Measurements from ENCODE around the gene VPS29. TPM values are rescaled to one million over a fixed set of nuclear protein-coding genes. Genes with fewer than 3 reads are reported as not detected.

The VPS29 gene
- total and polyA plus RNA-seq, 2 of the 8 experiments (the other 6 are each of a cell fraction or from before 2014, with no cell fraction given): 59.0 to 74.6 TPM

DNA sequence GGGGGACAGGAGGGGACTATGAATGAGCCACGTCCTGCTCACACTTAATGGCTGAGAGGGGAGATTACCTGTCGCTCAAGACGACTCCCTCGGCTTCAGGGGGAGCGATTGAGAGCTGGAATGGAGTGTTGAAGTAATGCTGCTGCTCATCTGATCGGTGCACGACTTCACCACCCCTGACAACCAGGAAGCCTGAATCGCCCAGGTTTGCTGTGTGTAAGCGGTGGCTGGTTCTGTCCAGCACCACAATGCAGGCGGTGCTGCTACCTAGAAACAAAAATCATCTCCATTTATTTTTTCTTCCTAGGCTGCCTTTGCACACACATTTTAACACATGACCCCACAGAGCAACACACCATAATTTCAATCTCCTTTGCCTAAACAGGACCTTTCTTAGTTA is 43.9 kb upstream of the VPS29 start:
- Histone ChIP-seq H4K20me1 (replicated peaks in 1 of 2; ENCODE audit: control insufficient read depth in 1 of 2, insufficient read depth in 2 of 2, low read length in 2 of 2) (no peaks in the 10 kb centered on the region), H3K4me2 (ENCODE audit: insufficient read depth in 1 of 2, low read depth in 2 of 2, low read length in 2 of 2) (no peak overlapping the region), H3K36me3 (ENCODE audit: control insufficient read depth in 2 of 4, insufficient read depth in 4 of 4, low read length in 3 of 4) (peaks cover 0 to 2% (median 0%) of the 10 kb centered on the region in 4 experiments; a peak in 2 of 8 replicates), H3K9me3 (ENCODE audit: insufficient read depth in 2 of 2, low read depth in 1 of 2, low read length in 1 of 2) (no peaks in the 10 kb centered on the region), H2BK15ac (ENCODE audit: low read length) (no peak overlapping the region), H2BK5ac (ENCODE audit: low read depth, low read length) (no peak overlapping the region), H3K4ac (replicated peaks; ENCODE audit: insufficient read length, low read depth, low read length) (no peak overlapping the region), H3K4me1 (replicated peaks in 1 of 4; ENCODE audit: control insufficient read depth in 3 of 4, insufficient read depth in 4 of 4, low read length in 3 of 4) (0 out of 7 replicates have a peak, but pooled peaks cover 0 to 2% (median 0%) of the 10 kb centered on the region in 4 experiments), H3K4me3 (ENCODE audit: extremely low read depth in 1 of 4, insufficient read depth in 2 of 4, low read depth in 3 of 4, low read length in 4 of 4) (no peak overlapping the region), H4K91ac (replicated peaks; ENCODE audit: insufficient read length, low read length) (no peak overlapping the region), H3K79me1 (ENCODE audit: low read depth, low read length) (peaks cover 4% of the 10 kb centered on the region; the same call in 1 of the 2 replicates), H3K27me3 (replicated peaks in 1 of 4; ENCODE audit: control insufficient read depth in 3 of 4, extremely low read depth in 1 of 4, insufficient read depth in 3 of 4, low read length in 3 of 4) (no peaks in the 10 kb centered on the region), H3K79me2 (ENCODE audit: control insufficient read depth in 1 of 2, insufficient read depth in 2 of 2, low read length in 2 of 2) (no peaks in the 10 kb centered on the region), H3K23ac (ENCODE audit: insufficient read length) (no peak overlapping the region), H4K8ac (ENCODE audit: extremely low read depth, insufficient read depth, low read length) (no peak overlapping the region), H3K14ac (ENCODE audit: insufficient read length) (no peak overlapping the region), H2BK120ac (replicated peaks; ENCODE audit: low read depth, low read length) (no peak overlapping the region), H3K27ac (ENCODE audit: low read depth, low read length) (no peak overlapping the region), H2AFZ (ENCODE audit: low read length) (no peak overlapping the region), H2AK5ac (ENCODE audit: low read depth, low read length) (no peak overlapping the region), H3K9ac (replicated peaks in 1 of 4; ENCODE audit: extremely low read depth in 1 of 4, low read depth in 3 of 4, low read length in 3 of 4) (no peak overlapping the region), H2BK12ac (ENCODE audit: low read depth, low read length) (no peak overlapping the region), H3K56ac (replicated peaks; ENCODE audit: insufficient read length, low read depth, low read length) (no peak overlapping the region), H3K23me2 (ENCODE audit: low read depth, low read length) (no peaks in the 10 kb centered on the region), H4K5ac (ENCODE audit: insufficient read length, low read depth, low read length) (no peak overlapping the region), H3K18ac (ENCODE audit: extremely low read depth, low read length) (no peak overlapping the region), H2BK20ac (ENCODE audit: low read length) (no peak overlapping the region)
- ChIA-PET POLR2A (ENCODE audit: partially characterized antibody) (no interaction called here), CTCF (ENCODE audit: partially characterized antibody) (interaction anchor here (0.6 kb wide), 1 partner anchor 100 kb away, joined by 3 read pairs; no protein-coding TSS in a partner anchor)
- FAIRE-seq (no peak), DNase-seq (ENCODE audit: low read depth in 1 of 2, low spot score in 2 of 2) (no peak)
- 91% methylated on average over 10 of the region's 10 CpGs; no CpG with 5 or more reads in 1 of the 2 experiments for WGBS, 2 experiments (ENCODE audit: extremely low coverage in 1 of 2, insufficient coverage in 1 of 2, insufficient read length in 1 of 2, insufficient replicate concordance in 2 of 2, low coverage in 1 of 2, low lambda C conversion rate in 2 of 2, missing lambda C conversion rate in 1 of 2)
- TF ChIP-seq MAFK (IDR thresholded peaks at IDR 0.05; ENCODE audit: low read depth, low read length) (no peak), HDAC2 (IDR thresholded peaks at IDR 0.05; ENCODE audit: borderline replicate concordance in 1 of 2, low read depth in 2 of 2, low read length in 2 of 2) (no peak), POLR2AphosphoS5 (IDR thresholded peaks at IDR 0.05; ENCODE audit: low read depth, low read length) (no peak), ASH2L (IDR thresholded peaks at IDR 0.05; ENCODE audit: low read length) (no peak), YY1 (IDR thresholded peaks at IDR 0.05; ENCODE audit: low read depth, low read length) (no peak), GABPA (IDR thresholded peaks at IDR 0.05; ENCODE audit: borderline replicate concordance, insufficient read depth, low read length) (no peak), KDM1A (IDR thresholded peaks at IDR 0.05; ENCODE audit: borderline replicate concordance, low read length) (no peak), CBX5 (IDR thresholded peaks at IDR 0.05; ENCODE audit: low read depth, low read length) (no peak), KDM4A (IDR thresholded peaks at IDR 0.05; ENCODE audit: low read depth, low read length, severe bottlenecking) (no peak), GTF2F1 (IDR thresholded peaks at IDR 0.05; ENCODE audit: borderline replicate concordance, low read depth, low read length) (no peak), CTBP2 (IDR thresholded peaks at IDR 0.05; ENCODE audit: borderline replicate concordance, insufficient read depth, insufficient read length, low read length) (no peak), SUZ12 (IDR thresholded peaks at IDR 0.05; ENCODE audit: low read length) (no peak)
- TF ChIP-seq, protein P1, sequence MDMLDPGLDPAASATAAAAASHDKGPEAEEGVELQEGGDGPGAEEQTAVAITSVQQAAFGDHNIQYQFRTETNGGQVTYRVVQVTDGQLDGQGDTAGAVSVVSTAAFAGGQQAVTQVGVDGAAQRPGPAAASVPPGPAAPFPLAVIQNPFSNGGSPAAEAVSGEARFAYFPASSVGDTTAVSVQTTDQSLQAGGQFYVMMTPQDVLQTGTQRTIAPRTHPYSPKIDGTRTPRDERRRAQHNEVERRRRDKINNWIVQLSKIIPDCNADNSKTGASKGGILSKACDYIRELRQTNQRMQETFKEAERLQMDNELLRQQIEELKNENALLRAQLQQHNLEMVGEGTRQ (IDR thresholded peaks at IDR 0.05; ENCODE audit: low read length): no peak
